Hematopoietic multipotent progenitor cell treated with erythropoietin and hydrocortisone succinate and interleukin-3 and kit ligand, for 15 days (in vitro differentiated cells): ENCODE results near the gene STRBP.
"Not testable (repeated sequence)": the region's sequence is repeated elsewhere in the genome, so short reads cannot be mapped to it uniquely, and the experiment has no call there.

Experiments used
- DNase-seq: peaks from one replicate; pipeline ENCODE4 v3.0.0-alpha.2; 2015; ENCODE audit warnings: low spot score

STRBP gene

GRCh38 chr9:123249162-123249561 is 19.2 kb downstream of the STRBP start:
- not testable (repeated sequence) for DNase-seq

DNA sequence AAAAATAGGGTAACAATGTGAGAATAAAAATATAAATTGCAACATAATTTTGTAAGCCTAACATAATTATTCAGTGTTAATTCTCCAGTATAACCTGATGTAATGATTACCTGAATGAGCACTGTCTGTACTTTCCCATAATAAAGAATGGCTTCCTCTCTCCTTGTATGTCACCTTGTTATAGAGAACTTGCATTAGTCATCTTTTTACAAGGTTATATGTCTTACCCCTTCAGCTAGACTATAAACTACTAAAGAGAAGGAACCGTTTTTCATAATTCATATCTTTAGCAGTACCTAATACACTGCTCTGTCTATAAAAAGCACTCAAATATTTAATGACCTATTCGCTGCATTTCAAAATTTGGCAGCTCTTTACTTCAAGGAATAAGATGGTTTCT is 19.8 kb downstream of the STRBP start:
- no peak for DNase-seq

DNA sequence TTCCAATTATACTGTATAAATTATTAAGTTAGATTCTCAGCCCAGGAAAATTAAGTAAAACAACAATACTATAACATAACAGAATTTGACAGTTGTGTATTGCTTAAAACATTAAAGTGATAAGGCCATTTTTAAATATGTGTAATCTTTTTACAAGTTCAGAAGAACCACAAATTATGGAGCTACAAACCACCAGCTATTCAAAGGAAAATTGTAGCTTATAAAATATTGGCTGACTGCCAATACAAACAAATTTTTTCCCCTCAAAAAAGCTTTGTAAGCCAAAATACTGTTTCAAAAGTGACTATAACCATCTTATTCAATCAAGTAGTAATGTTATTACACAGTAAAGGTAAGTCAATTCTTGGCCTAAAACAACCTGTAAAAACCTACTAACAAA is 21.9 kb downstream of the STRBP start:
- no peak for DNase-seq

GRCh38 chr9:123239726-123240125 is 28.7 kb downstream of the STRBP start:
- DNase-seq, result no peak

DNA sequence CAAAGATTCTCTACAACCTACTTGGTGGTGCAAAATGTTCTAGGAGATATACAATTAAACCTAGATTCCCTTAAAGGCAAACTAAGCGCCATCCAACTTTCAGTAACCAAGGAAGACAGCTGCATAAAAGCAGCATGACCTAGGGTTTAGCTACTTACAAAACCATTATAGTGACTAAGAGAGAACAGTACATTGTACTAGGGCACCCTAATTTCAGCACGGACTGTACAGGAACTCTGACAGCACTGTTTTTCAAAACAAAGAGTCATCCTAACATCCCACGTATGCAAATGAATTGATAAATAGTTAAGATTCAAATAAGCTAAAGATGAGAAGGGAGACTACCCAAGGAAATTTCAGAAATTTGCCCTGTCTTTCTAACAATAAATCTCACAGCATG is 30.0 kb downstream of the STRBP start:
- no peak for DNase-seq

DNA sequence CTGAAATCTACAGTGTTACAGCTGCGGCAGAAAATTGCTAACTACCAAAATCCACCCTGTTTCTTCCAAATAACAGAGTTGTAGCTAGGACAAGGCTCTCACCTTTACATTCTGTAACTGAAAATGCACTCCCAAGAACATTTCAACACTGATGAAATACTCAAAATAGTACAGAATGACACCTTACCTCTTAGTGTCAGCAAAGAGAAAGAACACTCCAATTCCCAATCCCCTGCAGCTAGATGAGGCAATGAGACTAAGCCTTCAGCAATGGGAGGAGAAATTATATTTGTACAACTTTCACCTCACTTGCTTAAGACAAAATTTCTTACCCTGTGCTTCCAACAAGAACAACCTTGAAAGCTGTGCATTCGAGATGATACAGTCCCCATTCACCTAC is 31.2 kb downstream of the STRBP start:
- DNase-seq, result no peak

DNA sequence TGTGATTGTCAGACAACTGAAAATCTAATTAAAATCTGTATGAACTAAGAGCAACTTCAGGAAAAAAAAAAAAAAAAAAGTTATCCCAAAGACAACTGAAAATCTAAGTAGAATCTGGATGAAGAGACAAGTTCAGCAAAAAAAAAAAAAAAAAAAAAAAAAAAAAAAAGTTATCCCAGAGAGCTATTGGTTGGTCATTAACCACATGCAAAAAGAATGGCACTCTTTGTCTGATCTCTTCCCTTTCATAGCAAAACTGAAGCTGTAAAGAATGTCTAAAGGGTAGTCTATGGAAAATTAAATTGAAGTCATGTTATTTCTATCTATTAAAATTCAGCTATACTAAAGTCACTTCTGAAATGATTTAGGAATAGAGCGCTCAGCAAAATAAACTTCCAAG is 32.9 kb downstream of the STRBP start:
- no peak for DNase-seq

DNA sequence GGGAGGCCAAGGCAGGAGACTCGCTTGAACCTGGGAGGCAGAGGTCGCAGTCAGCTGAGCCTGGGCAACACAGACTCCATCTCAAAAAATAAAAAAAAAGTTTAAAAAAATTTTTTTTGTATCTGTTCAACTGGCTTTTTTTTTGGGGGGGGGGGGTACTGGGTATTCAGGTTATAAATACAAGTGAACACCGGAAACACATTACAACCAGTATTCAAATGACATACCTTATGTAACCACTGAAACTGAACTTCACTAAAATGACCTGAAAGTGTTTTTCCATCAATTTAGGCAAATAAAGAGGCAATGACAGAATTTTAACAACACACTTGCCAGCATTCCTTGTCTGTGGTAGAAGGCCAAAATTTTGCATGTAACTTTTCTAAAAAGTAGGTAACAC is 33.5 kb downstream of the STRBP start:
- DNase-seq, result no peak

DNA sequence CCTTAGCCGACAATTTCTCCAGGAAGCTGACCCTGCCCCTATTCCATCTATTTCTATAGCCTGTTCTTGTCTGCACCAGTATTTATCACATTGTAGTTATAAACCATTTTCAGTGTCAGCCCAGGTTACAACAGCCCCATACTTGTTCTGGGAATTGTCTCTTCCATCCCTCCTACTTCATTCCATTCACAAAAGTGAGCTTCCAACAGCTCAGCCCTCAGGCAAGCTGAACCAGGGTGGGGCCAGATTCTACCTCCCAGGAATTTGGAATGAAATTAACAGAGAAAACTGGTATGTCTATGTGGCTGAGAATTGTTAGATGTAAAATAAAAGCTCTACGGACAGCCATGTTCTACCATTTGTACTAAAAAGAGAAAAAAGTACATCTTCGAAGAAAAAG is 36.1 kb downstream of the STRBP start:
- DNase-seq, result no peak

GRCh38 chr9:123231421-123231820 is 37.0 kb downstream of the STRBP start:
- DNase-seq, result no peak

DNA sequence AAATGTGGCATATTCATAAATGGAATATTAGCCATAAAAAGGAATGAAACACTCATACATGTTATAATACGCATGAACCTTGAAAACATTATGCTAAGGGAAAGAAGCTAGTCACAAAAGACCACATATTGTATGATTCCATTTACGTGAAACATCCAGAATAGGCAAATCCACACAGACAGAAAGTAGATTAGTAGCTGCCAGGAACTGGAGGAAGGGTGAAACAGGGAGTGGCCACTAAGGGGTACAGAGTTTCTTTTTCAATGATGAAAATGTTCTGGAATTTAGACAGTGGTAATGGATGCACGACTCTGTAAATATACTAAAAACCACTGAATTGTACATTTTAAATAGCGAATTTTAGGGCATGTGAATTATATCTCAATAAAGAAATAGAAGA is 39.4 kb downstream of the STRBP start:
- no peak for DNase-seq

DNA sequence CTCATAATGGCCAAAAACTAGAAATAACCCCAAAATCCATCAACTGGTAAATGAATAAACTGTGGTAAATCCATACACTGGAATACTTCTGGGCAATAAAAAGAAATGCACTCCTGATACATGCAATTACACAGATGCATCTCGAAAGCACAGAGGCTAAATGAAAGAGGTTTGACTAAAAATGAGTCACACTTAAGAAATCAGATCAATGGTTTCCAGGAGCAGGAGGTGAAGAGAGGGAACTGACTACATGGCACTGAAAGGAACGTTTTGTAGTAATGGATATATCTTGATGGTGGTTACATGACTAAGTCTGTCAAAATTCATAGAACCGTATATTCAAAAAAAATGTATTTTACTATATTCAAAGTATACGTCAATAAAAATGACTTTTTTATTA is 42.4 kb downstream of the STRBP start:
- no peak for DNase-seq

- peak; percentile 16 for DNase-seq
Observed at GRCh38 chr9:123225374-123225813, 43.0 kb downstream of the STRBP start.

GRCh38 chr9:123220127-123220526 is 48.3 kb downstream of the STRBP start:
- DNase-seq, result no peak

GRCh38 chr9:123218831-123219230 is 49.6 kb downstream of the STRBP start:
- no peak for DNase-seq

DNA sequence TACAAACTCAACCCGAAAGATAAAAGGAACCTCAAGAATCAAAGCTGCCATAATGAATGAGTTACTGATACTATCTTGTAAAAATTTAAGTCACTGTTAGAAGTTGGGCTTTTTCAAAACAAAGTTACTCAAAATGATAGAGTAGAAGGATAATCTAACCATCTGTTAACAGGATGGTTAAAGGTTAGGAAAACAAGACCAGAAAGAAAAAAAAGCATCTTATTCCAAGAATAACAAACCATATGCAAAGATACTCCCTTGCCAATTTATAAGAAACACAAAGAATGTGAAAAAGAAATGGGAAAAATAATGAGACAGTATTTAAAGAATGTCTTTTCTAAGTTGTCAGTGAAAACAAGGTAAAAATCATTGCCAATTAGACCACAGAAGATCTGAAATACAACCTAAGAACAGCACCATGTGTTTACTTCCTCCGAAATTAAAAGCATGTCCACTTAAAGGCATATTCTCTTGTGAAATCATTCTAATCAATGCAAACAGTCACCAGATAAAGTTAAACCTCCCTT is 51.2 kb downstream of the STRBP start:
- no peak for DNase-seq

GRCh38 chr9:123216251-123216797 is 52.1 kb downstream of the STRBP start:
- DNase-seq, result no peak

DNA sequence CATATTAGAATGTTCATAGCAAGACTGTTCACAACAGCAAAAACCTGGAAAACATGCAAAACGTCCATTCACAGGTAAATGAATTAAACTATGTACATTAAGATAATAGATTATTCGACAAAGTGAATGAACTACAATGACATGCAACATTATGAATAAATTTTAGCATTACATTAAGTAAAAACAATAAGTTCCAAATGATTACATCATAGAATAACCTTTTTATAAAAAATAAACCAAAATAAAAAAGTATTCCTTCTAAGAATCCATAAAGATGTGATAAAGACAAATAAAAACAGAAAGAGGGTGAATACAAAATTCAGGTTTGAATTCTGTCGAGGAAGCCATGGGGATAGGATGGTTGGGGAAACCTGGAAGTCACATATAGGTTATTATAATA is 57.3 kb downstream of the STRBP start:
- no peak for DNase-seq

- no peak for DNase-seq
Observed at GRCh38 chr9:123208626-123209174, 59.7 kb downstream of the STRBP start.

DNA sequence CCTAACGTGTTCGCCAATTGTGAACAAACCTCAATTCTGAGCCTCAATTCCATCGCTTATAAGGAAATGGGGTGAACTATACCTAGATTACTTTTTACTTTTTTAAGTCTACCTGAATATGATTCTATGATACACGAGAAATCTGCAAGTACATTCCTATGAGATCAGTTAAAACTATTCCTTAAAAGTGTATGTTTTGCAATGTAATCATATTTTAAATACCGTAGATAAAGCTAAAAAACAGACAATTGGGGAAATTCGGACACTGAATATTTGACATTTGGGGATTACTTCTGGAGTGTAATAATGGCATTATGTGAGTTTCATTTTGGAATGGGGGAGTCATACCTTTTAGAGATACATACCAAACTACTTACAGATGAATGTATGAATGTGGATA is 62.3 kb downstream of the STRBP start:
- DNase-seq, result no peak

DNA sequence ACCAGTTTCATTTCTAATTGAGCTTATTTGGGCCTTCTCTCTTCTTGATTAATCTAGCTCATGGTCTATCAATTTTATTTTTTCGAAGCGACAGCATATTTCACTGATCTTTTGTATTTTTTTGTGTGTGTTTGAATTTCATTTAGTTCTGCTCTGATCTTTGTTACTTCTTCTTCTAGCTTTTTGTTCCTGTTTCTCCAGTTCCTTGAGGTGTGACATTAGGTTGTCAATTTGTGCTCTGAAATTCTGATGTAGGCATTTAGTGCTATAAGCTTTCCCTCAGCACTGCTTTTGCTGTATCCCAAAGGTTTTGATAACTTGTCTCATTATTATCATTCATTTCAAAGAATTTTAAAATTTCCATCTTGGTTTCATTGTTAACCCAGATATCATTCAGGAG is 67.3 kb downstream of the STRBP start:
- DNase-seq, result no peak

GRCh38 chr9:123200469-123200868 is 67.9 kb downstream of the STRBP start:
- not testable (repeated sequence) for DNase-seq

DNA sequence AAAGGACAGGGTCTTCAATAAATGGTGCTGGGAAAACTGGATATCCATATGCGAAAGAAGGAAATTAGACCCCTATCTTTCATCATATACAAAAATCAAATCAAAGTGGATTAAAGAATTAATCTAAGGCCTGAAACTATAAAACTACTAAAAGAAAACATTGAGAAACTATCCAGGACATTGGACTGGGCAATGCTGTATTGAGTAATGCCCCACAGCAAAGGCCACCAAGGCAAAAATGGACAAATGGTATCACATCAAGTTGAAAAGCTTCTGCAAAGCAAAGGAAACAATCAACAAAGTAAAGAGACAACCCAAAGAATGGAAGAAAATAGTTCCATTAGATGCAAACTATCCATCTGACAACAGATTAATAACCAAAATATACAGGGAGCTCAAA is 72.3 kb downstream of the STRBP start:
- no peak for DNase-seq

DNA sequence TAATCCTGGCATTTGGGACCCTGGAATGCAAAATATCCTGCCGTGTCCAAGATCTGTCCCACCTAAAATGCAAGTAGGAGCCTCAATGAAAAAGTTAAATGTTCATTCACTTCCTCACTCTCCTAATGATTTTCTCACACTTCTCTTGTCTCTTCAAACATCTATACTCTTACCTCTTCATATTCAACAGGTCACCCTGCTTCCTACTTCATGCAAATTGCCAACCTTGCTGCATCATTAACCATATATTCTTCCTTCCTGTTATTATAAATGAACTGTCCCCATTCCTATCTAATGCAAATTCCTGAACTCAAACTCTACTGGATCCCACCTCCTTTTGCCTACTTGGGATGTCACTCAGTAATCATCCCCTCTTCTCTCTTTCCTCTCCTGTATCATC is 74.4 kb downstream of the STRBP start:
- no peak for DNase-seq
